H7 (cell line): ENCODE data around the gene SBK3. TPM values are rescaled to one million over a fixed set of nuclear protein-coding genes. Genes with fewer than 3 reads are reported as not detected.
"Not testable (repeated sequence)": the region's sequence is repeated elsewhere in the genome, so short reads cannot be mapped to it uniquely, and the experiment has no call there.

Experiments used
- DNase-seq: peaks from one replicate; pipeline ENCODE4 v3.0.0; 2012
- H3K27me3 ChIP-seq: 2 replicates; pipeline ENCODE4 v1.6.0; 2011; ENCODE audit warnings: mild to moderate bottlenecking, low read length; ENCODE audit not compliant: control insufficient read depth, insufficient read depth
- H3K36me3 ChIP-seq: replicated peaks from 2 replicates; pipeline ENCODE4 v1.5.1; 2011; ENCODE audit warnings: low read length; ENCODE audit not compliant: control insufficient read depth, insufficient read depth
- H3K4me3 ChIP-seq: 2 replicates; pipeline ENCODE4 v1.5.1; 2011; ENCODE audit warnings: low read depth, mild to moderate bottlenecking, control low read depth, low read length, moderate library complexity; ENCODE audit not compliant: insufficient read depth
- total RNA-seq: library from RNA; depleted of rRNA; stranded (reverse); fragments of >200 nt; shearing (Covaris generic); gene quantifications from 2 replicates; pipeline ENCODE4 v1.2.3, GENCODE V29; 2014

Gene SBK3
- total RNA-seq, 1 experiment from 2014 or later, result 0.17 TPM

DNA sequence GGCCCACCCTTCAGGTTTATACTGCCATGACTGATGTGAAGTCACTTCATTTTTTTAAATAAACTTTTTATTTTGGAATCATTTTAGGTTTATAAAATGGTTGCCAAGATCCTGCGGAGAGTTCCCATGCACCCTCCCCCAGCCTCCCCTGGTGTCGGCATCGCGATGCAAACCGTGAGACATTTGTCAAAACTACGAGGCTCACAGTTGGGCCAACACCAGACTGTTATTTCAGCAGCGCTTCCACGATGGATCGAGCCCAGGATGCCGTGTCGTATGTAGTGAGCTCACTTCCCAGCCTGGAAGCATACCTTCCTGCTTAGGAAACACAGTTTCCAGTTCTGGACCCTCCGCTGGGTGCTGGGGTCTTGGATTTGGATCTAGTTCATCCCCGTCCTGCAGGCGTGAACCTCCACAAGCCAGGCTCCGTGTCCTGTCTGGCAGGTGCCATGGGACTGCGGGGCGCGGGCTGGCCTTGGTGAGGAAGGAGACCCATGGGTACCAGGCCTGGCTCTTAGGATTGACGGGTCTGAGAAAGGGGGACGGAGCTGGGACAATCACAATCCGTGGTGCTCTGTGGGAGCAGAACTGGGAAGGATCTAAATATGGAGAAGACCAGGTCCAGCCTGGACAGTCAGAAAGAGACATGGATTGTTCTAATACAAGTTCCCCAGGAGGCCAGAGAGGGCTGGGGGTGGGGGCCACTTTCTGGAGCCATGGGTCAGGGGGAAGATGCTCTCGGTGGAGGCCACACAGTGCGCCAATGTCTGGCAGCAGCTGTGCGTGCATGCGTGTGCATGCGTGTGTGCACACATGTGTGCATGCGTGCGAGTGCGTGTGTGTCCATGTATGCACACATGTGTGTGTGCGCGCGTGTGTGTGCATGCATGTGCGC is 6.0 kb downstream of the SBK3 start:
- no peaks in the 10 kb centered on the region for H3K27me3 ChIP-seq
- no peaks in the 10 kb centered on the region for H3K36me3 ChIP-seq
- H3K4me3 ChIP-seq, result no peak overlapping the region
- DNase-seq, result peak; percentile 45

DNA sequence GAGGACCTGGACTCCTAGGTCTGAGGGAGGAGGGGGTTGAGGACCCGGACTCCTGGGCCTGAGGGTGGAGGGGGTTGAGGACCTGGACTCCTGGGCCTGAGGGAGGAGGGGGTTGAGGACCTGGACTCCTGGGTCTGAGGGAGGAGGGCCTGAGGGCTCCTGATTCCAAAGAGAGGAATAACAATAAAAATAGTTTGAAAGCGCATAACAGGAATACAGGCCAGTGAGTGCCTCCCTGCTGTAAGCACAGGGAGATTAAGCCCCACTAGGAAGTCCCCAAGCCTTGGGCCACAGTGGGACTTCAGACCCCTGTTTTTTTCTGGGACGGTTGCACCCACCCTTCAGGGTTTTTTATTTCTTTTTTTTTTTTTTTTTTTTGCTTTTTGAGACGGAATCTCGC is 7.2 kb downstream of the SBK3 start:
- Histone ChIP-seq H3K4me3 (no peak overlapping the region), H3K36me3 (no peaks in the 10 kb centered on the region), H3K27me3 (no peaks in the 10 kb centered on the region)
- peak; percentile 61 for DNase-seq

DNA sequence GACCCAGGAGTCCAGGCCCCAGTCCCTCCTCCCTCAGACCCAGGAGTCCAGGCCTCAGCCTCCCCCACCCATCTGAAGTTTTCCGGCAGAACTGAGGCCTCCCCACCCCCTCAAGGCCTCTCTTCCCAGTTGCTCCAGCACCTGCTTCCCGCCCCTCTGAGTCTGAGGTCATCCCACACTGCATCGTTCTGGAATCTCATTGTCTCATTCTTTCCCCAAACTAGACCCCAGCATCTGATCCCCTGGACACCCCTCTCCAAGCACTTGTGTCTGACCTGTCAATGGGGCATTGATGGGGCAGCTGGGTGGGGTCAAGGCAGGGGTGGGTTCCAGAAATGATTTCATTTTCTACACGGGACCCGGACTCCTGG is 7.6 kb downstream of the SBK3 start:
- Histone ChIP-seq H3K36me3 (no peaks in the 10 kb centered on the region), H3K4me3 (no peak overlapping the region), H3K27me3 (no peaks in the 10 kb centered on the region)
- DNase-seq, result peak; percentile 88

DNA sequence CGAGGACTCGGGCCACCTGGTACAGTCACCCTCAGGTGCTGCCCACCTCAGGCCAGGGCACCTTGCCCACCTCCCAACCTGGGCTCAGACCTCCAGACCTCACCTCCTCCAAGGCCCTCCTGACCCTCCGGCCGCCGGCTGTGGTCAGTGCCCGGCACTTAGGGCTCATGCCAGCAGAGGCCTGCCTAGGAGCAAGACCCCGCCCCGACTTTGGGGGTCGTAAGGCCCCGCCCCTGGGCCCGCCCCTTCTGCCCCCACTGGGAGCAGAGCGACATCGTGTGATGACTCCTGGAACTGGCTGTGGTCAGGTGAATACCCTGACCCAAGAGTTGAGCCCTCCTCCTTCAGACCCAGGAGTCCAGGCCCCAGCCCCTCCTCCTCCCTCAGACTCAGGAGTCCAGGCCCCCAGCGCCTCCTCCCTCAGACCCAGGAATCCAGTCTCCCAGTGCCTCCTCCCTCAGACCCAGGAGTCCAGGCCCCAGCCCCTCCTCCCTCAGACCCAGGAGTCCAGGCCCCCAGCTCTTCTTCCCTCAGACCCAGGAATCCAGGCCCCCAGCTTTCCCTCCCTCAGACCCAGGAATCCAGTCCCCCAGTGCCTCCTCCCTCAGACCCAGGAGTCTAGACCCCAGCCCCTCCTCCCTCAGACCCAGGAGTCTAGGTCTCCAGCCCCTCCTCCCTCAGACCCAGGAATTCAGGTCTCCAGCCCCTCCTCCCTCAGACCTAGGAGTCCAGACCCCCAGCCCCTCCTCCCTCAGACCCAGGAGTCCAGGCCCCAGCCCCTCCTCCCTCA is 8.2 kb downstream of the SBK3 start, which contains the start of gene SBK2:
SBK2 (minus strand) TSS at position 183 of the 790 bp plus-strand sequence. CDS start 839 bp downstream, outside the sequence.
- DNase-seq, result peak; percentile 99
- Histone ChIP-seq H3K36me3 (no peaks in the 10 kb centered on the region), H3K27me3 (no peaks in the 10 kb centered on the region), H3K4me3 (no peak within 1 kb of the TSS)

DNA sequence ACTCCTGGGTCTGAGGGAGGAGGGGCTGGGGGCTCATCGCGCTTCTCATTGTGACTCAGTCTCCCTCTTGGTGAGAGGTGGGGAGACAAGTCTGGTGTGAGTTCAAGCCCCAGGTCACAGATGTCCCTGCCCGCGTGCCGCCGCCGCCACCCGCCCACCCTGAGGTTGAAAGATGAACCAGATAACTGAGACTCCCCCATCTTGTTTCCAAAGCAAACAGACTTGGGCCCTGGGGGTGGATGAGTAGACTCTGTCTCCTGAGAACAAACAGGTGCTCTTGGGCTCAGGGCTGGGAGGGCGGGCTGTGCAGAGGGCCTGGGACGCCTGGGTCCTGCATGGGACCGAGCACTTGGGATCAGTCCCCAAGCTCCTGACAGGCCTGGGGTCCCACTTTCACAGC is 9.0 kb downstream of the SBK3 start:
- DNase-seq, result peak; percentile 56
- Histone ChIP-seq H3K4me3 (no peak overlapping the region), H3K27me3 (no peaks in the 10 kb centered on the region), H3K36me3 (no peaks in the 10 kb centered on the region)

DNA sequence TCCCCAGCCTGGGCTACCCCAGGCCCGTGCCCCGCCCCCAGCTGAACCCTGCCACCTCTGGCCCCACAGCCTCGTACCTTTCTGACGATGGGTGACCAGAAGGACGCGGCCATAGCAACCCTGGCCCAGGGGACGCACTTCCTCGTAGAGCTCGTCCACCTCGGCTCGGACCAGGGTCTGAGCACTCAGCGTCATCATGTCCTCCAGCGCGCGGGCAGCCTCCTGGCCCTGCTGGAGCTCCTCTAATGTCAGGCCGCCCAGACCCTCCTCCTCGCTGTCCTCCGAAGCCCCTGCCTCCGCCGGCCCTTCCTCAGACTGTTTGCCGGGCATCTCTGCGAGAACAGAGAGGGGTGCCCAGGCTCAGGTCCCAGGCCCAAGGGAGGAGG is 9.4 kb downstream of the SBK3 start:
- Histone ChIP-seq H3K4me3 (no peak overlapping the region), H3K36me3 (no peaks in the 10 kb centered on the region), H3K27me3 (no peaks in the 10 kb centered on the region)
- DNase-seq, result no peak

DNA sequence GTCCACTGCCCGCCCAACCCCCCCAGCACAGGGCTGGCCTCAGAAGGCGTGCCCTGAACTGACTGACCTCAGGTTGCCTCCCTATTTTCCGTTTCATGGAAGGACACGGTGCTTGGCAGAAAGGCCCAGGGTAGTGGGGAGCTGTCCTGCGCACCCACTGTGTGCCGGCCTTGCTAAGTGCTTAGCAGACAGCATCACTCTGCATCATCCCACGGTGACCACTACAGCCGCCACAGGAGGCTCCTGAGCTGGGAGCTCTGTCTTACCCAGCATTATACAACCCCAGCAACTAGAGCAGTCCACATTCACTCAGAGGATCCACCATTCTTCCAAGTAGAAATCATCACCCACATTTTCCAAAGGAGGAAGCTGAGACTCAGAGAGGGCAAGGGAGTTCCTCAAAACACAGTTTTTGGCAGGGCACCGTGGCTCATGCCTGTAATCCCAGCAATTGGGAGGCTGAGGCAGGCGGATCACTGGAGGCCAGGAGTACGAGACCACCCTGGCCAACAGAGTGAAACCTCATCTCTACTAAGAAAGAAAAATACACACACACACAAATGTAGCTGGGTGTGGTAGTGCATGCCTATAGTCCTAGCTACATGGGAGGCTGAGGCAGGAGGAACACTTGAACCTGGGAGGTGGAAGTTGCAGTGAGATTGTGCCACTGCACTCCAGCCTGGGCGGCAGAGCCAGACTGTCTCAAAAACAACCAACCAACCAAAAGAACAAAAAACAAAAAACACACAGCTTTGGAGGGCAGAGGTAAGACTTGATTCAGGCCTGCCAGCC is 10.0 kb downstream of the SBK3 start:
- Histone ChIP-seq H3K27me3 (no peaks in the 10 kb centered on the region), H3K4me3 (no peak overlapping the region), H3K36me3 (no peaks in the 10 kb centered on the region)
- no peak for DNase-seq

DNA sequence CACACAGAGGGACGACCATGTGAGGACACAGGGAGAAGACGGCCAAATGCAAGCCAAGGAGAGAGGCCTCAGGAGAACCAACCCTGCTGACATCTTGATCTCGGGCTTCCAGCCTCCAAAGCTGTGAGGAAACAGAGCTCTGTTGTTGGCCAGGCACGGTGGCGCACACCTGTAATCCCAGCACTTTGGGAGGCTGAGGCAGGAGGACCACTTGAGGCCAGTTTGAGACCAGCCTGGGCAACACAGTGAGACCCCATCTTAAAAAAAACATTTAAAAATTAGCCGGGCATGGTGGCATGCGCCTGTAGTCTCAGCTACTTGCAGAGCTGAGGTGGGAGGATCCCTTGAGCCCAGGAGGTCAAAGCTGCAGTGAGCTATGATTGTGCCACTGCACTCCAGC is 11.1 kb downstream of the SBK3 start:
- not testable (repeated sequence) for H3K27me3 ChIP-seq, DNase-seq, H3K4me3 ChIP-seq, H3K36me3 ChIP-seq

DNA sequence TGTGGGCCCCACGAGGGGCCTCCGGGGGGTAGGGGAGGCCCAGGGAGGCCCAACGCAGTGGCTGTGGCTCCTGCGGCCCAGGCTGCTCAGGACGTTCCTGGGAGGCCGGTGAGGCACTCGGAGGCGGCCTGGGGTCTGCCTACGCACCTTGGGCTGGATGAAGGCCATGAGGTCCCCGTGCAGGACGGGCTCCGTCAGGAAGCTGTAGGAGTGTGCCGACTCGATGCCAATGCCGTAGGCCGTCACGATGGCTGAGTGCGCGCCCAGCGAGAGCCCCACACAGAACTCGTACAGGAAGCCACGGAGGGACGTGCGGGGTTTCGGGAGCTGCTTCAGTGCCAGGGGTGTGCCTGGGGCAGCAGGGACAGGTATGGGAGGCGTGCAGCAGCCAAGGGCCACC is 14.3 kb downstream of the SBK3 start:
- no peak for DNase-seq
- Histone ChIP-seq H3K36me3 (no peaks in the 10 kb centered on the region), H3K4me3 (no peak overlapping the region), H3K27me3 (no peaks in the 10 kb centered on the region)

DNA sequence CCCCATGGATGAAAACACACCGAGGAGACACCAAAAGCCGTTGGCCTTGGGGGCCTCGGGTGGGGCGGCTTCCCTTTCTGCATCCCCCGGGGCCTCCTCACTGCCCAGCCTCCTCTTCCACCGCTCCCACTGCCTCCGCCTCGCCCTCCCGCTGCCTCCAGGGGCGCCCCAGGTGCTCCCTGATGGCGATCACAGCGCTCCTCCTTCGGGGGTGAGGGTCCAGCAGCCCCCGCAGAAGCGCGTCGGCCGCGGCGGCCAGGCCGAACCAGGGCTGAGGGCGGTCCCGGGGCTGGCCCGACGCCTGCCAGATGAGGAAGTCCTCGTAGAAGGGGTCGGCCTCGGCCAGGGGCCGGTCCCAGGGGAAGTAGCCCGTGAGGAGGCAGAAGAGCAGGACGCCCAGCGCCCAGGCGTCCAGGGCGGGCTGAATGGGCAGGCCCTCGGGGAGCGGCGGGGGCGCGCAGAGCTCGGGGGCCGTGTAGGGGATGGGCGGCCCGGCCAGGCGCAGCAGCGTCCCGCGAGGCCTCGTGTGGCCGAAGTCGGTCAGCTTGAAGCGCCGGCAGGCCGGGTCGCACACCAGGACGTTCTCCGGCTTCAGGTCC is 15.6 kb downstream of the SBK3 start:
- peak; percentile 67 for DNase-seq
- no peak overlapping the region for H3K4me3 ChIP-seq
- H3K36me3 ChIP-seq, result no peaks in the 10 kb centered on the region
- H3K27me3 ChIP-seq, result no peaks in the 10 kb centered on the region

DNA sequence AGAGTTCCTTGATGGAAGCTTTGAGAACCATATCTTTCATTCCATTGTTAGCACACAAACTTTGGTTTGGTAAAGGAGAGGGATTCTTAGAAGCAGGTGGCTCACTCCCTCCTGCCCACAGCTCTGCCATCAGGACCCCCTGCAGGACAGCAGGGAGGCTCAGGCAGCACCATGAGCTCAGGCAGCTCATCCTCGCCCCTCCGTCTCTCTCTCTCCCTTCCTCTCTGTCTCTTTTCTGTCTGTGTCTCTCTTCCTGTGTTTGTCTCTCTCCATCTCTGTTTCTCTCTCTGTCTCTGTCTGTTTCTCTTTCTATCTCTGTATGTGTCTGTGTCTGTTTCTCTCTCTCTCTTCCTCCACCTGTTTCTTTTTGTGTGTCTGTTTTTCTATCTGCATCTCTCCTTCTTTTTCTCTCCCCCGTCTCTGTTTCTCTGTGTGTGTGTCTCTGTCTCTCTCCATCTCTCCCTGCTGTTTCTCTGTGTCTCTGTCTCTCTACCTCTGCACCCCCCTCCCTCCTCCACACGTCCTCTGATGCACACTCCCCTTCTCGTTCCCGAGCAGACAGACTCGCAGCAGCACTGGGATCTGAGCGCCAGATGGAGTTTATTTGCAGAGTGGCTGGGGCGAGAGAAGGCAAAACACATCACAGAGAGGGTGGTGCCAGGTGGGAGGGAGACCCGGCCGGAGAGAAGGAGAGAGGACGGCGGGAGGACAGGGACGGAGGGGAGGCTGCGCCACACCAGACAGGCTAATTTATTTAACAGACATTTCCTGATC is 17.1 kb downstream of the SBK3 start:
- Histone ChIP-seq H3K36me3 (no peaks in the 10 kb centered on the region), H3K4me3 (no peak overlapping the region), H3K27me3 (no peaks in the 10 kb centered on the region)
- peak; percentile 58 for DNase-seq

DNA sequence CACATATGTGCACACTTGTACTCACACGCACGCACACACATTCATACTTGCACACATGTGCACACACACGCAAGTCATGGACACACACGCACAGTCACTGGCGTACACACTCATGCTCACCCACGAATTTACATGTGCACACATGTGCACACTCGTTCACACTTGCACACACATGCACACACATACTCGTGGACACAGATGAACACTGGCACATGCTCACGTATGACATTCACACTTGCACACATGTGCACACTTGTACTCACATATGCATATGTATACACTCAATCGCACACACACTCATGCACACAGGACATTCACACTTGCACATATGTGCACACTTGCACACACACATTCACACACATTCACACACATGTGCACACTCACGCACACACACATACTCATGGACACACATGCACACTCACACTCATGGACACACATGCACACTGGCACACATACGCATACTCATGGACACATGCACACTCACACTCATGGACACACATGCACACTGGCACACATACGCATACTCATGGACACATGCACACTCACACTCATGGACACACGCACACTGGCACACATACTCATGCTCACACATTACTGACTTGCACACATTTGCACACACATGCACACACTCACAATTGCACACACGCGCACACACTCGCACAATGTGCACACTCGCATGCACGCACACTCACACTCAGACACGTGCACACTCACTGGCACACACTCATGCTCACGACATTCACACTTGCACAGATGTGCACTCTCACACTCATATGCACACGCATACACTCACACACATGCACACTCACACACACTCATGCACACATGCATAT is 17.9 kb downstream of the SBK3 start:
- no peaks in the 10 kb centered on the region for H3K27me3 ChIP-seq
- H3K4me3 ChIP-seq, result no peak overlapping the region
- no peak for DNase-seq
- no peaks in the 10 kb centered on the region for H3K36me3 ChIP-seq
